H1 (cell line): ENCODE measurements around the gene FARS2. TPM values are rescaled to one million over a fixed set of nuclear protein-coding genes. Genes with fewer than 3 reads are reported as not detected.

Experiments
- CTBP2 ChIP-seq: IDR thresholded peaks from 2 replicates; pipeline ENCODE4 v1.7.0; 2011; ENCODE audit warnings: borderline replicate concordance, mild to moderate bottlenecking, moderate library complexity, mixed read lengths, low read length; ENCODE audit not compliant: insufficient read depth, insufficient read length
- JUN ChIP-seq: IDR thresholded peaks from 2 replicates; pipeline ENCODE4 v1.6.1; 2011; ENCODE audit warnings: low read depth, mild to moderate bottlenecking, improper control_type of control experiment, low read length
- RXRA ChIP-seq: IDR thresholded peaks from 2 replicates; pipeline ENCODE4 v1.6.1; 2011; ENCODE audit warnings: low read depth, mild to moderate bottlenecking, low read length, moderate library complexity; ENCODE audit not compliant: insufficient read depth
- SAP30 ChIP-seq: fragments of 300-600 bp; sonication (generic); IDR thresholded peaks from 2 replicates; pipeline ENCODE4 v1.7.1; 2012; ENCODE audit warnings: low read length, moderate library complexity, mild to moderate bottlenecking, inconsistent platforms; ENCODE audit not compliant: insufficient read depth, insufficient replicate concordance
- SP2 ChIP-seq: IDR thresholded peaks from 2 replicates; pipeline ENCODE4 v1.6.1; 2012; ENCODE audit warnings: mild to moderate bottlenecking, low read length, inconsistent platforms
- SRF ChIP-seq: IDR thresholded peaks from 2 replicates; pipeline ENCODE4 v1.6.1; 2011; ENCODE audit warnings: mild to moderate bottlenecking, low read depth, low read length, moderate library complexity
- TAF1 ChIP-seq: IDR thresholded peaks from 2 replicates; pipeline ENCODE4 v1.6.1; 2011; ENCODE audit warnings: mild to moderate bottlenecking, low read depth, low read length
- polyA plus RNA-seq, 7 experiments: library from polyadenylated mRNA; depleted of rRNA in 3 of 7; stranded (reverse) in 5 of 7; unstranded in 2 of 7; fragments of >200 nt in 5 of 7; fragments of 200-250 nt in 2 of 7; gene quantifications; 1 replicate in 5 of 7; 2 replicates in 1 of 7; 4 replicates in 1 of 7; pipeline versions ENCODE4 v1.2.1 to v1.2.3, GENCODE V29; 2011 to 2013; ENCODE audit warnings: missing spikeins in 2 of 7, mixed read lengths in 2 of 7
- total RNA-seq: library from RNA; stranded (reverse); fragmentation: NEBNext Ultra II Directional; extraction: Animal tissue kit (Norgen Biotek cat#: 25700); gene quantifications from 2 replicates; pipeline ENCODE4 v1.2.1, GENCODE V29; 2021

FARS2 gene
- total and polyA plus RNA-seq, 2 of the 8 experiments (the other 6 are each of a cell fraction or from before 2014, with no cell fraction given): 11.7 to 14.4 TPM

DNA sequence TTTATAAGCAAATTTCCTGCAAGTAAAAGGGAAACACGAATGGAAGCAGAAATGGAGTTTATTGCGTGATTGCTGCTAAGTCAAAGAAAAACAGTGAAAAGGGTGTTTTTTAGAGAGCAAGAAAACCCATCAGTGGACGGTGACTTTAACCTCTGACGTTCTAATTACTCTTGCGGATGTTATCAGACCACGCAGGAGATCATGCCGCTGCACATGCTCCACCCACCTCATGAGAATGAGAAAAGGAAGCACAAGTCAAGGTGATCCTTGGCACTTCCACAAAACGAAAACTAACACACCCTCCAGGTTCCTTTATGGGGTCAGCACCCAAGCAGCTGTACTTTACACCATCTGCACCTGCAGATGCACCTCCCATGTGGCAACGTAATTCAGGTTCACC lies 45.5 kb upstream of the FARS2 start (continued):
- TF ChIP-seq SAP30 (no peak), RXRA (no peak), CTBP2 (no peak), TAF1 (no peak), JUN (no peak), SRF (no peak), SP2 (no peak)
